WTC11 (cell line): ENCODE data around the gene SIGMAR1. TPM values are rescaled to one million over a fixed set of nuclear protein-coding genes. Genes with fewer than 3 reads are reported as not detected.

ENCODE experiments used
- ATAC-seq: fragments of 200-7000 bp; cut with Tn5 transposase; 2 replicates; pipeline ENCODE4 v1.10.0; 2021; ENCODE audit warnings: mild to moderate bottlenecking, moderate library complexity
- CTCF ChIA-PET: fragments of 300-600 bp; sonication (Branson Sonifier 250); formaldehyde crosslinking; loops from one replicate; lab custom pipeline; 2021; ENCODE audit warnings: antibody characterized with exemption; lab: Charles Lee
- POLR2A ChIA-PET: fragments of 350-600 bp; sonication (Branson Sonifier 250); formaldehyde crosslinking; loops from one replicate; lab custom pipeline; 2021; ENCODE audit warnings: antibody characterized with exemption; lab: Charles Lee
- DNase-seq: peaks from one replicate; pipeline ENCODE4 v3.0.0; 2021; ENCODE audit warnings: low spot score
- H3K27ac Mint-ChIP-seq: 2 replicates; pipeline ENCODE4 v1.8.0; 2021; ENCODE audit warnings: mixed read lengths
- H3K27me3 Mint-ChIP-seq: 2 replicates; pipeline ENCODE4 v1.8.0; 2021; ENCODE audit warnings: low read depth, mild to moderate bottlenecking, moderate library complexity, mixed read lengths
- H3K36me3 Mint-ChIP-seq: 2 replicates; pipeline ENCODE4 v1.8.0; 2021; ENCODE audit warnings: mixed read lengths
- H3K4me1 Mint-ChIP-seq: 2 replicates; pipeline ENCODE4 v1.8.0; 2022; ENCODE audit warnings: mixed read lengths
- H3K4me3 Mint-ChIP-seq: 2 replicates; pipeline ENCODE4 v1.8.0; 2021; ENCODE audit warnings: mild to moderate bottlenecking, moderate library complexity, mixed read lengths
- H3K9me3 Mint-ChIP-seq: 2 replicates; pipeline ENCODE4 v1.8.0; 2021; ENCODE audit warnings: mixed read lengths
- GABPB1 ChIP-seq: sonication (generic); formaldehyde crosslinking; IDR thresholded peaks from 2 replicates; pipeline ENCODE4 v1.8.1; 2023; ENCODE audit warnings: mild to moderate bottlenecking, missing genetic modification reagents
- GTF2I ChIP-seq: fragments of 250-450 bp; sonication (Bioruptor Pico); conservative IDR thresholded peaks from 2 replicates; pipeline ENCODE4 v1.4.0; 2021; ENCODE audit warnings: mild to moderate bottlenecking
- JAZF1 ChIP-seq: fragments of 250-450 bp; sonication (Bioruptor Pico); IDR thresholded peaks from 2 replicates; pipeline ENCODE4 v1.9.0; 2021; ENCODE audit warnings: moderate library complexity, mild to moderate bottlenecking, inconsistent platforms
- MLX ChIP-seq: sonication (generic); formaldehyde crosslinking; IDR thresholded peaks from 2 replicates; pipeline ENCODE4 v1.8.1; 2023; ENCODE audit warnings: mild to moderate bottlenecking, missing genetic modification reagents, moderate library complexity
- NR2C2 ChIP-seq: sonication (generic); formaldehyde crosslinking; IDR thresholded peaks from 2 replicates; pipeline ENCODE4 v1.8.0; 2022; ENCODE audit warnings: mild to moderate bottlenecking, missing genetic modification reagents
- OVOL2 ChIP-seq: fragments of 250-450 bp; sonication (Bioruptor Pico); IDR thresholded peaks from 2 replicates; pipeline ENCODE4 v1.9.0; 2021; ENCODE audit warnings: mild to moderate bottlenecking, borderline replicate concordance
- SMAD4 ChIP-seq: sonication (generic); formaldehyde crosslinking; IDR thresholded peaks from 2 replicates; pipeline ENCODE4 v1.8.0; 2022; ENCODE audit warnings: mild to moderate bottlenecking, missing genetic modification reagents
- SOX15 ChIP-seq: fragments of 250-450 bp; sonication (Bioruptor Pico); IDR thresholded peaks from 2 replicates; pipeline ENCODE4 v1.9.0; 2021; ENCODE audit warnings: mild to moderate bottlenecking
- ZNF317 ChIP-seq: sonication (generic); formaldehyde crosslinking; IDR thresholded peaks from 2 replicates; pipeline ENCODE4 v1.8.1; 2023; ENCODE audit warnings: low read depth, mild to moderate bottlenecking, moderate library complexity, missing genetic modification reagents, borderline replicate concordance
- ZNF396 ChIP-seq: fragments of 250-450 bp; sonication (Bioruptor Pico); IDR thresholded peaks from 2 replicates; pipeline ENCODE4 v1.8.0; 2021; ENCODE audit warnings: mild to moderate bottlenecking, moderate library complexity, borderline replicate concordance
- total RNA-seq: library from RNA; stranded (reverse); gene quantifications from 3 replicates; pipeline ENCODE4 v1.2.3, GENCODE V29; 2021
- TF ChIP-seq, protein P1 (sequence below): fragments of 250-450 bp; sonication (Bioruptor Pico); IDR thresholded peaks from 2 replicates; pipeline ENCODE4 v1.9.0; 2021; ENCODE audit warnings: mild to moderate bottlenecking
- TF ChIP-seq, protein P2 (sequence below): fragments of 250-450 bp; sonication (Bioruptor Pico); conservative IDR thresholded peaks from 2 replicates; pipeline ENCODE4 v1.9.0; 2021; ENCODE audit warnings: mild to moderate bottlenecking
- TF ChIP-seq, protein P3 (sequence below): sonication (generic); formaldehyde crosslinking; IDR thresholded peaks from 2 replicates; pipeline ENCODE4 v1.8.1; 2022; ENCODE audit warnings: low read depth, missing genetic modification reagents, borderline replicate concordance
- TF ChIP-seq, protein P4 (sequence below): sonication (generic); formaldehyde crosslinking; IDR thresholded peaks from 2 replicates; pipeline ENCODE4 v1.8.0; 2023; ENCODE audit warnings: missing genetic modification reagents, mild to moderate bottlenecking, borderline replicate concordance

Gene SIGMAR1
- total RNA-seq, 1 experiment from 2014 or later: 108 TPM

DNA sequence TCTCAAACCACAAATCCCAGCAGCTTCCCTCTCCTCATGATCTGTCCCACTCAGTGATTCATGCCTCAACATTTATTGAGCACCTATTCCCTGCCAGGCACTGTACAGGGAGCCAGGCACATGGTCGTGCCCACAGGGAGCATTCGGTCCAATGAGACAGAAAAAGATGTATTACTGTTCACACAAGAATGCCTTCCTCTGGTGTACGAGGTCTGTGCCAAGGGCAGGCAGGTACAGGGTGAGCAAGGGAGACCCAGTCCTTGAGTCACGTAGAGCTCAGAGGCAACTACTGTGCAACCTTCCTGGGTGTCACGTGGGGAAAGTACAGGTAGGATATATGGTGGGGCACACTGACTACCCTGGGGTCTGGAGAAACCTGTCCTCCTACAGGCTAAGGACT is 52.6 kb downstream of the SIGMAR1 start:
- Mint-ChIP-seq H3K4me1 (peaks cover 40% of the 10 kb centered on the region), H3K4me3 (no peak overlapping the region), H3K36me3 (no peaks in the 10 kb centered on the region), H3K9me3 (no peaks in the 10 kb centered on the region), H3K27me3 (peaks cover 91% of the 10 kb centered on the region), H3K27ac (no peak overlapping the region)
- POLR2A ChIA-PET: interaction anchor here (0.9 kb wide), 1 partner anchor 37 kb away, joined by 3 read pairs; no protein-coding TSS in a partner anchor
- ATAC-seq: no peak
- TF ChIP-seq GABPB1 (CRISPR knock-in tag) (no peak), OVOL2 (CRISPR knock-in tag) (no peak), GTF2I (CRISPR knock-in tag) (no peak), JAZF1 (CRISPR knock-in tag) (no peak), ZNF317 (CRISPR knock-in tag) (no peak), MLX (CRISPR knock-in tag) (no peak), SOX15 (CRISPR knock-in tag) (no peak), NR2C2 (CRISPR knock-in tag) (no peak), SMAD4 (CRISPR knock-in tag) (no peak), ZNF396 (no peak)
- TF ChIP-seq, protein P1, sequence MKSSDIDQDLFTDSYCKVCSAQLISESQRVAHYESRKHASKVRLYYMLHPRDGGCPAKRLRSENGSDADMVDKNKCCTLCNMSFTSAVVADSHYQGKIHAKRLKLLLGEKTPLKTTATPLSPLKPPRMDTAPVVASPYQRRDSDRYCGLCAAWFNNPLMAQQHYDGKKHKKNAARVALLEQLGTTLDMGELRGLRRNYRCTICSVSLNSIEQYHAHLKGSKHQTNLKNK (CRISPR knock-in tag): no peak
- TF ChIP-seq, protein P2, sequence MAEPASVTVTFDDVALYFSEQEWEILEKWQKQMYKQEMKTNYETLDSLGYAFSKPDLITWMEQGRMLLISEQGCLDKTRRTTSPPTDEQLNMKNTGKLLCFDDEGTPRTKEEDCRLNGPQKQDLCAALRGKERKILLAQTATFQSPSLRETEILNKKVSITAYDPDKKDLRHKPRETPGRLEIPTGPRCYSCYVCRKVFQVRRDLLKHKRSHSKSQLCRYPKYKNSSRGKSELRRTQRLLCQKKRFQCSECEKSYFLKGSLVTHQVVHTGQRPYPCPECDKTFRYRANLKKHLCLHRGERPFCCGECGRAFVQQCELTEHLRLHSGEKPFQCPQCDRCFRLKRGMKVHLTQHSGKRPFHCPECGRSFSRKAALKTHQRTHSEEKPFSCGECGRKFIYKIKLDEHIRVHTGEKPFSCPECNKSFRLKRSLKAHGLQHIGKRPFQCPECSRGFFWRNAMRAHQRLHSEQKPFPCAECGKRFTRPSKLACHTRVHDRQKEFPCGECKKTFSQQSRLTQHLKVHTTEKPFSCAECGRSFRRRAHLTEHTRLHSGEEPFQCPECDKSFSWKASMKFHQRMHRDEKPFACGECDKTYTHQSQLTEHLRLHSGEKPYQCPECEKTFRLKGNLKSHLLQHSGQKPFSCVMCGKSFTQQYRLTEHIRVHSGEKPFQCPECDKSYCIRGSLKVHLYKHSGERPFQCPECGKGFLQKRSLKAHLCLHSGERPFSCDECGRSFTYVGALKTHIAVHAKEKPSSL (CRISPR knock-in tag): no peak
- TF ChIP-seq, protein P3, sequence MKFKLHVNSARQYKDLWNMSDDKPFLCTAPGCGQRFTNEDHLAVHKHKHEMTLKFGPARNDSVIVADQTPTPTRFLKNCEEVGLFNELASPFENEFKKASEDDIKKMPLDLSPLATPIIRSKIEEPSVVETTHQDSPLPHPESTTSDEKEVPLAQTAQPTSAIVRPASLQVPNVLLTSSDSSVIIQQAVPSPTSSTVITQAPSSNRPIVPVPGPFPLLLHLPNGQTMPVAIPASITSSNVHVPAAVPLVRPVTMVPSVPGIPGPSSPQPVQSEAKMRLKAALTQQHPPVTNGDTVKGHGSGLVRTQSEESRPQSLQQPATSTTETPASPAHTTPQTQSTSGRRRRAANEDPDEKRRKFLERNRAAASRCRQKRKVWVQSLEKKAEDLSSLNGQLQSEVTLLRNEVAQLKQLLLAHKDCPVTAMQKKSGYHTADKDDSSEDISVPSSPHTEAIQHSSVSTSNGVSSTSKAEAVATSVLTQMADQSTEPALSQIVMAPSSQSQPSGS (CRISPR knock-in tag): no peak
- TF ChIP-seq, protein P4, sequence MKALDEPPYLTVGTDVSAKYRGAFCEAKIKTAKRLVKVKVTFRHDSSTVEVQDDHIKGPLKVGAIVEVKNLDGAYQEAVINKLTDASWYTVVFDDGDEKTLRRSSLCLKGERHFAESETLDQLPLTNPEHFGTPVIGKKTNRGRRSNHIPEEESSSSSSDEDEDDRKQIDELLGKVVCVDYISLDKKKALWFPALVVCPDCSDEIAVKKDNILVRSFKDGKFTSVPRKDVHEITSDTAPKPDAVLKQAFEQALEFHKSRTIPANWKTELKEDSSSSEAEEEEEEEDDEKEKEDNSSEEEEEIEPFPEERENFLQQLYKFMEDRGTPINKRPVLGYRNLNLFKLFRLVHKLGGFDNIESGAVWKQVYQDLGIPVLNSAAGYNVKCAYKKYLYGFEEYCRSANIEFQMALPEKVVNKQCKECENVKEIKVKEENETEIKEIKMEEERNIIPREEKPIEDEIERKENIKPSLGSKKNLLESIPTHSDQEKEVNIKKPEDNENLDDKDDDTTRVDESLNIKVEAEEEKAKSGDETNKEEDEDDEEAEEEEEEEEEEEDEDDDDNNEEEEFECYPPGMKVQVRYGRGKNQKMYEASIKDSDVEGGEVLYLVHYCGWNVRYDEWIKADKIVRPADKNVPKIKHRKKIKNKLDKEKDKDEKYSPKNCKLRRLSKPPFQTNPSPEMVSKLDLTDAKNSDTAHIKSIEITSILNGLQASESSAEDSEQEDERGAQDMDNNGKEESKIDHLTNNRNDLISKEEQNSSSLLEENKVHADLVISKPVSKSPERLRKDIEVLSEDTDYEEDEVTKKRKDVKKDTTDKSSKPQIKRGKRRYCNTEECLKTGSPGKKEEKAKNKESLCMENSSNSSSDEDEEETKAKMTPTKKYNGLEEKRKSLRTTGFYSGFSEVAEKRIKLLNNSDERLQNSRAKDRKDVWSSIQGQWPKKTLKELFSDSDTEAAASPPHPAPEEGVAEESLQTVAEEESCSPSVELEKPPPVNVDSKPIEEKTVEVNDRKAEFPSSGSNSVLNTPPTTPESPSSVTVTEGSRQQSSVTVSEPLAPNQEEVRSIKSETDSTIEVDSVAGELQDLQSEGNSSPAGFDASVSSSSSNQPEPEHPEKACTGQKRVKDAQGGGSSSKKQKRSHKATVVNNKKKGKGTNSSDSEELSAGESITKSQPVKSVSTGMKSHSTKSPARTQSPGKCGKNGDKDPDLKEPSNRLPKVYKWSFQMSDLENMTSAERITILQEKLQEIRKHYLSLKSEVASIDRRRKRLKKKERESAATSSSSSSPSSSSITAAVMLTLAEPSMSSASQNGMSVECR (CRISPR knock-in tag): no peak
- DNase-seq: no peak
- CTCF ChIA-PET: interaction anchor here (1.0 to 4.5 kb wide), 6 partner anchors 19 to 206 kb away, joined by 3 to 22 read pairs (median 4); no protein-coding TSS in a partner anchor

Other genes with a start within 250 kb of the SIGMAR1 start
- gene FAM219A, start 179.2 kb downstream of the SIGMAR1 start, total RNA-seq: 17.2 to 20.6 TPM (median 19.5 TPM) in 3 replicates
- 1.5 to 2.1 TPM (median 1.6 TPM) in 3 replicates for gene DNAI1, start 179.0 kb downstream of the SIGMAR1 start, total RNA-seq
- gene ENHO, start 114.8 kb downstream of the SIGMAR1 start, total RNA-seq: 26.9 to 28.3 TPM (median 27.9 TPM) in 3 replicates
- 8.7 to 18.0 TPM (median 9.9 TPM) in 3 replicates for gene CNTFR, start 48.1 kb downstream of the SIGMAR1 start, total RNA-seq
- 24.5 to 35.9 TPM (median 31.4 TPM) in 3 replicates for gene RPP25L, start 25.7 kb downstream of the SIGMAR1 start, total RNA-seq
- 23.8 to 28.7 TPM (median 27.5 TPM) in 3 replicates for gene DCTN3, start 17.3 kb downstream of the SIGMAR1 start, total RNA-seq
- 0.14 to 0.23 TPM (median 0.15 TPM) in 3 replicates for gene ARID3C, start 8.7 kb downstream of the SIGMAR1 start, total RNA-seq
- gene GALT, start 8.9 kb upstream of the SIGMAR1 start, total RNA-seq: 35.9 to 39.7 TPM (median 37.6 TPM) in 3 replicates
- gene IL11RA, start 14.4 kb upstream of the SIGMAR1 start, total RNA-seq: 7.2 to 8.6 TPM (median 7.6 TPM) in 3 replicates
- 0.68 to 1.0 TPM (median 0.89 TPM) in 3 replicates for gene CCL27, start 24.9 kb upstream of the SIGMAR1 start, total RNA-seq
- gene CCL19, start 53.5 kb upstream of the SIGMAR1 start, total RNA-seq: not detected in 3 replicates
- 0.37 TPM in 1 of 3 replicates, not detected in the others for gene CCL21, start 72.3 kb upstream of the SIGMAR1 start, total RNA-seq